Measurements from ENCODE around the gene SCAPER.

GRCh38 chr15:76465728-76466127 lies 439.4 kb downstream of the SCAPER start:
- no peak for TF ChIP-seq CTCF (IDR thresholded peaks at IDR 0.05; ENCODE audit: low read depth, low read length, missing input control)
- no peak for TF ChIP-seq RXRA (IDR thresholded peaks at IDR 0.05)
- no peak for TF ChIP-seq ZBTB33 (IDR thresholded peaks at IDR 0.05)
